HL-60 (cell line): ENCODE results near the gene FLOT1.

ENCODE experiments used
- CTCF ChIP-seq: IDR thresholded peaks from one replicate; pipeline ENCODE4 v1.5.1; 2011; ENCODE audit warnings: low read length, control low read depth, inconsistent platforms; ENCODE audit not compliant: insufficient read depth
- GABPA ChIP-seq: IDR thresholded peaks from 2 replicates; pipeline ENCODE4 v1.6.1; 2012; ENCODE audit warnings: low read depth
- POLR2AphosphoS5 ChIP-seq: IDR thresholded peaks from 2 replicates; pipeline ENCODE4 v1.6.1; 2012; ENCODE audit warnings: low read depth
- SPI1 ChIP-seq: IDR thresholded peaks from 2 replicates; pipeline ENCODE4 v1.6.1; 2012; ENCODE audit warnings: low read depth, mild to moderate bottlenecking, borderline replicate concordance
- TF ChIP-seq, protein P1 (sequence below): IDR thresholded peaks from 2 replicates; pipeline ENCODE4 v1.6.1; 2012; ENCODE audit warnings: low read depth; ENCODE audit not compliant: insufficient replicate concordance

- TF ChIP-seq CTCF: no peak
- no peak for TF ChIP-seq POLR2AphosphoS5
- TF ChIP-seq, protein P1, sequence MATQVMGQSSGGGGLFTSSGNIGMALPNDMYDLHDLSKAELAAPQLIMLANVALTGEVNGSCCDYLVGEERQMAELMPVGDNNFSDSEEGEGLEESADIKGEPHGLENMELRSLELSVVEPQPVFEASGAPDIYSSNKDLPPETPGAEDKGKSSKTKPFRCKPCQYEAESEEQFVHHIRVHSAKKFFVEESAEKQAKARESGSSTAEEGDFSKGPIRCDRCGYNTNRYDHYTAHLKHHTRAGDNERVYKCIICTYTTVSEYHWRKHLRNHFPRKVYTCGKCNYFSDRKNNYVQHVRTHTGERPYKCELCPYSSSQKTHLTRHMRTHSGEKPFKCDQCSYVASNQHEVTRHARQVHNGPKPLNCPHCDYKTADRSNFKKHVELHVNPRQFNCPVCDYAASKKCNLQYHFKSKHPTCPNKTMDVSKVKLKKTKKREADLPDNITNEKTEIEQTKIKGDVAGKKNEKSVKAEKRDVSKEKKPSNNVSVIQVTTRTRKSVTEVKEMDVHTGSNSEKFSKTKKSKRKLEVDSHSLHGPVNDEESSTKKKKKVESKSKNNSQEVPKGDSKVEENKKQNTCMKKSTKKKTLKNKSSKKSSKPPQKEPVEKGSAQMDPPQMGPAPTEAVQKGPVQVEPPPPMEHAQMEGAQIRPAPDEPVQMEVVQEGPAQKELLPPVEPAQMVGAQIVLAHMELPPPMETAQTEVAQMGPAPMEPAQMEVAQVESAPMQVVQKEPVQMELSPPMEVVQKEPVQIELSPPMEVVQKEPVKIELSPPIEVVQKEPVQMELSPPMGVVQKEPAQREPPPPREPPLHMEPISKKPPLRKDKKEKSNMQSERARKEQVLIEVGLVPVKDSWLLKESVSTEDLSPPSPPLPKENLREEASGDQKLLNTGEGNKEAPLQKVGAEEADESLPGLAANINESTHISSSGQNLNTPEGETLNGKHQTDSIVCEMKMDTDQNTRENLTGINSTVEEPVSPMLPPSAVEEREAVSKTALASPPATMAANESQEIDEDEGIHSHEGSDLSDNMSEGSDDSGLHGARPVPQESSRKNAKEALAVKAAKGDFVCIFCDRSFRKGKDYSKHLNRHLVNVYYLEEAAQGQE: no peak
- no peak for TF ChIP-seq GABPA
- peak; percentile 61; the same call in 1 of the 2 replicates for TF ChIP-seq SPI1
Observed at GRCh38 chr6:30686009-30686907, 56.2 kb downstream of the FLOT1 start, which contains the start of gene PPP1R18.
